Measurements from ENCODE around the gene SUPT6H. TPM values are rescaled to one million over a fixed set of nuclear protein-coding genes. Genes with fewer than 3 reads are reported as not detected.

SUPT6H gene
- total and polyA plus RNA-seq, 9 of the 15 experiments (the other 6 are each of a cell fraction or from before 2014, with no cell fraction given) = 1.7 to 77.7 (median 49.2) TPM

- TF ChIP-seq DDX20 (tag; IDR thresholded peaks at IDR 0.05; ENCODE audit: low read depth) (no peak), GATAD2A (IDR thresholded peaks at IDR 0.05) (no peak), E2F1 (CRISPR knock-in tag; IDR thresholded peaks at IDR 0.05) (0 out of 2 replicates have a peak, but pooled peaks have one; percentile 18), RFX7 (CRISPR knock-in tag; IDR thresholded peaks at IDR 0.05) (peak; percentile 77; the same call in 1 of the 2 replicates), CBFB (CRISPR knock-in tag; IDR thresholded peaks at IDR 0.05) (peak; percentile 76), ATF3 (IDR thresholded peaks at IDR 0.05) (no peak), ATF3 (CRISPR knock-in tag; conservative IDR thresholded peaks at IDR 0.05) (0 out of 2 replicates have a peak, but pooled peaks have one; percentile 62), DMBX1 (CRISPR knock-in tag; IDR thresholded peaks at IDR 0.05; ENCODE audit: borderline replicate concordance) (0 out of 2 replicates have a peak, but pooled peaks have one; percentile 31), KDM5B (IDR thresholded peaks at IDR 0.05; ENCODE audit: insufficient replicate concordance, low read depth, low read length) (peak; percentile 33), ZNF121 (CRISPR knock-in tag; conservative IDR thresholded peaks at IDR 0.05) (0 out of 2 replicates have a peak, but pooled peaks have one; percentile 24), TOE1 (IDR thresholded peaks at IDR 0.05; ENCODE audit: borderline replicate concordance) (no peak), TOE1 (CRISPR knock-in tag; IDR thresholded peaks at IDR 0.05; ENCODE audit: borderline replicate concordance, low read depth) (peak; percentile 97), KLF13 (tag; IDR thresholded peaks at IDR 0.05; ENCODE audit: borderline replicate concordance, low read depth) (no peak), ZNF224 (CRISPR knock-in tag; IDR thresholded peaks at IDR 0.05) (no peak), ZNF79 (CRISPR knock-in tag; IDR thresholded peaks at IDR 0.05; ENCODE audit: low read depth) (no peak), HOXB6 (CRISPR knock-in tag; IDR thresholded peaks at IDR 0.05; ENCODE audit: borderline replicate concordance) (0 out of 2 replicates have a peak, but pooled peaks have one; percentile 48), ZNF24 (IDR thresholded peaks at IDR 0.05) (no peak)
- TF ChIP-seq, protein P1, sequence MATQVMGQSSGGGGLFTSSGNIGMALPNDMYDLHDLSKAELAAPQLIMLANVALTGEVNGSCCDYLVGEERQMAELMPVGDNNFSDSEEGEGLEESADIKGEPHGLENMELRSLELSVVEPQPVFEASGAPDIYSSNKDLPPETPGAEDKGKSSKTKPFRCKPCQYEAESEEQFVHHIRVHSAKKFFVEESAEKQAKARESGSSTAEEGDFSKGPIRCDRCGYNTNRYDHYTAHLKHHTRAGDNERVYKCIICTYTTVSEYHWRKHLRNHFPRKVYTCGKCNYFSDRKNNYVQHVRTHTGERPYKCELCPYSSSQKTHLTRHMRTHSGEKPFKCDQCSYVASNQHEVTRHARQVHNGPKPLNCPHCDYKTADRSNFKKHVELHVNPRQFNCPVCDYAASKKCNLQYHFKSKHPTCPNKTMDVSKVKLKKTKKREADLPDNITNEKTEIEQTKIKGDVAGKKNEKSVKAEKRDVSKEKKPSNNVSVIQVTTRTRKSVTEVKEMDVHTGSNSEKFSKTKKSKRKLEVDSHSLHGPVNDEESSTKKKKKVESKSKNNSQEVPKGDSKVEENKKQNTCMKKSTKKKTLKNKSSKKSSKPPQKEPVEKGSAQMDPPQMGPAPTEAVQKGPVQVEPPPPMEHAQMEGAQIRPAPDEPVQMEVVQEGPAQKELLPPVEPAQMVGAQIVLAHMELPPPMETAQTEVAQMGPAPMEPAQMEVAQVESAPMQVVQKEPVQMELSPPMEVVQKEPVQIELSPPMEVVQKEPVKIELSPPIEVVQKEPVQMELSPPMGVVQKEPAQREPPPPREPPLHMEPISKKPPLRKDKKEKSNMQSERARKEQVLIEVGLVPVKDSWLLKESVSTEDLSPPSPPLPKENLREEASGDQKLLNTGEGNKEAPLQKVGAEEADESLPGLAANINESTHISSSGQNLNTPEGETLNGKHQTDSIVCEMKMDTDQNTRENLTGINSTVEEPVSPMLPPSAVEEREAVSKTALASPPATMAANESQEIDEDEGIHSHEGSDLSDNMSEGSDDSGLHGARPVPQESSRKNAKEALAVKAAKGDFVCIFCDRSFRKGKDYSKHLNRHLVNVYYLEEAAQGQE (IDR thresholded peaks at IDR 0.05; ENCODE audit: borderline replicate concordance) = peak; percentile 75
- TF ChIP-seq, protein P1 (CRISPR knock-in tag; IDR thresholded peaks at IDR 0.05; ENCODE audit: low read depth) = no peak; the same call in 1 of the 2 replicates
Observed at GRCh38 chr17:28725660-28726225, 63.7 kb downstream of the SUPT6H start (continued).

Data from K562 (cell line).